HUDEP-2 (cell line): ENCODE measurements around the gene PPP1R9A.
"Not testable (repeated sequence)": the region's sequence is repeated elsewhere in the genome, so short reads cannot be mapped to it uniquely, and the experiment has no call there.

Experiments used
- DNase-seq, 76 experiments: peaks; one replicate each; lab custom pipeline; 2025; ENCODE audit not compliant: unreplicated experiment in 76 of 76; lab: John Stamatoyannopoulos, UW

The PPP1R9A gene

DNA sequence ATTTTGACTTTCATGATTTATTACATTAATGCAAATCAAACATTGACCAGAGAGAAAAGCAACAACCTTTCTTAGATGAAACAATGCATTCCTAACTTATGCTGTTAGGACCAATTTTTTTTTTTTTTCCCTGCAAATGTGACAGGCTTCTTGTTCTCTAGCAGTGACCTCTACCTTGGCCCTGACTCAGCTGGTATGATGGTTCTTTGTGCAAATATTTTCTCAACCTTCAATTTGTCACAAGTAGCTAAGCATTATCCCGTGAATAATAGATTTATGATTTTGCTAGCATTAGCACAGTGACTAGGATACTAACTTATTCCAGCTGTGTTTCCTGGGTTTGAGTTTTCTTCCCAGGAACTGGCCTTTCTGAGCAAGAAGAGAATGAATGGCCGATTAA is 64.9 kb downstream of the PPP1R9A start:
- DNase-seq = no peak

DNA sequence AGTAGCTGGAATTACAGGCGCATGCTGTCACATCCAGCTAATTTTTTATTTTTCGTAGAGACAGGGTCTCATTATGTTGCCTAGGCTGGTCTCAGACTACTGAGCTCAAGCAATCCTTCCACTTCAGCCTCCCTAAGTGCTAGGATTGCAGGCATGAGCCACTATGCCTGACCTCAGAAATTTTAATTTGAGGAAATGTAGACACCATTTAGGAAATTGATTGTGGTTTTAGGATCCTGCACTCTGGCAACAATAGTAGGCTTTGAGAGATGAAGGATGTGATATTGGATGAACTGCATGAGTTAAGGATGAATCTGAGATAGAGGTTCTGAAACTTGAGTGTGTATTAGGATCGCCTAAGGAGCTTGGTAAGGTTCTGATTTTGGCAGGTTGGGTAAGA is 66.5 kb downstream of the PPP1R9A start:
- DNase-seq = no peak

DNA sequence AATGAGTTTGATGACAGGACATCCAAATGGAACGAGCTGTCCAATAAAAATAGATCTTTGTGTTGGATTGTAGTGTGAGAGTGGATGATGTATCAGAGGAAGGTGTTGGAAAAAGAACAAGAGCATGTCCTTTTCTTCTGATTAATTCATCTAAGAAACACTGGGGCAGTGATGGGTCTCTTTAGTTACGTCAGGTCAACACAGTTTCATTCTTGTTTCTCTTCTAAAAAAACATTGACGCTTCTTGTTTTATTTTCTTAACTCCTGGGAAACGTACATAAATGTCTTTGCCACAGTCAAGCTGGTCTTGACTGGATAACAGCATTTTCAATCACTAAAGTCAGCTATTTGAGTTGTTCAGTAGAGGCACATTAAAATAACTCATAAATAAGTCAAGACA is 67.0 kb downstream of the PPP1R9A start:
- DNase-seq = no peak

DNA sequence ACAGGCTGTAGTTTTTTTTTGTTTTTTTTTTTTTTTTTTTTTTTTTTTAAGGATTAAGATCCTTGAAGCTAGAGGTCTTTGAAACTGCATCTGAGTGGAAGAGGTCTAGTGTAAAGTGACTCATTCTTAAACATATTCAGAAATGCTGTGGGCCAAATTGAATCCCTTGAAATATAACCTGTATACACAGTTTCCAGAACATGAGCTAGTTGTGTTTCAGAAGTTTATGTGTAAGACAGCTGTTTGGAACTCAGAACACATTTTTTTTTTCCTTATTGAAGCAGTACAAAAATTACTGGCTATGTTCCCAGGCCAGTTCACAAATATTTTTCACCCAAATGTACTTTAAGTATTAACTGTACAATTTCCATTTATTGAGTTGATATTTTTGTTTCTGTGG is 67.9 kb downstream of the PPP1R9A start:
- no peak for DNase-seq

DNA sequence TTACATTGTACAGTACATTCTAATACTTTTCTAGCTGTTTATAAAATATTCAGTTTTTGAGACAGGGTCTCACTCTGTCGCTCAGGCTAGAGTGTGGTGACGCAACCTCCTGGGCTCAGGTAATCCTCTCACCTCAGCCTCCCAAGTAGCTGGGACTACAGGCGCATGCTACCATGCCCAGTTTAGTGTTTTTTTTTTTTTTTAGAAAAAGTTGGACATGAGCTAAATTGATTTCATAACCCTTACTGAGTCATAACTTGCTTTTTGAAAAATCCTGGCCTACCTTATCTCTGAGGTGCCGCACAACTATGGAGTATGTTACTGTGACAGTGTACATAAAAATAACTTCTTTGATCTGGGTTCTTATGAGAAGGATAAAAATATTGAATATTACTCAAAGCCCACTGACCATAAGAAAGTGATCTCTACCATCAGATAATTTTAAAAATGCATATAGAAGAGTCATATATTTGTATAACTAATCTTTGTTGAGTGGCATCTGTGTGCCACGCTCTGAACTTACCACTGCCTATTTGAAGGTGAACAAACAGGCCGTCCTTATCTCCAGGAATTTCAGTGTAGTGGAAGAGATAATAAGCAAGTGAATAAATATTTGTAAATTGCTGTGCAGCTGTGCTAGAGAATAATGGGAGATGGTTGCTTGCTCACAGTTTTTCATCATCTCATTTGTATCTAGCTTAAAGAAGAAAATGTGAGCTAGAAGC is 73.2 kb downstream of the PPP1R9A start:
- no peak for DNase-seq

DNA sequence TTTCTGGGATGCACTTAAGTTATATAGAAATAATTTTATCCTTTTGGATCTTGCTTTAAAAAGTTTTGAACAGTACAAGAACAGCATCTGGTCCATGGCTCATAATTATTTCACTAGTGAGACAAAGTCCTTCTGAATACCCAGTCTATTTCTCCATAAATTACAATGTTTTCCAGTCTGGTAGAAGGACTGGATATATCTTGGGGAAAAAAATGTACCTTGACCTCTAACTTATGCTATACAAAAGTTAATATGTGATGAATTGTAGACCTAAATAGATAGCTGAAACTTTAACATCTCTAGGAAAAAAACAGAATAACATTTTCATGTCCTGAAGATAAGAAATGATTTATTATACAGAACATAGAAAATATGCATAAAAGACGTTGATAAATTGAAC is 88.5 kb downstream of the PPP1R9A start:
- no peak for DNase-seq

DNA sequence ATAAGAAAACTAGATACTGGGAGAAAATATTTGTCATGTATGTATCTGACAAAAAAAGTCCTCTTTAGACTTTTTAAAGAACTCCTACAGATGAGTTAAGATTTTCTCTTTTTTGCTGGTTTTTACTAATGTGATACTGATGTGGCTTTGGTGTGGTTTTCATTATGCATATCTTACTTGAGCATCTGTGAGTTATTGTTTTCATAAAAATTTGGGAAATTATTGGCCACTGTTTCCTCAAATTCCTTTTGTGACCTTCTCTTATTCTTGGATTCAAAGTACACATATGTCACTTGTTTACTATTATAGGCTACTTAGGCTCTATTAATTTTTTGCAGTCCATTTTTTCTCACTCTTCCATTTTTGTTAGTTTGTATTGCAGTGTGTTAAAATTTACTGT is 89.0 kb downstream of the PPP1R9A start:
- no peak for DNase-seq

DNA sequence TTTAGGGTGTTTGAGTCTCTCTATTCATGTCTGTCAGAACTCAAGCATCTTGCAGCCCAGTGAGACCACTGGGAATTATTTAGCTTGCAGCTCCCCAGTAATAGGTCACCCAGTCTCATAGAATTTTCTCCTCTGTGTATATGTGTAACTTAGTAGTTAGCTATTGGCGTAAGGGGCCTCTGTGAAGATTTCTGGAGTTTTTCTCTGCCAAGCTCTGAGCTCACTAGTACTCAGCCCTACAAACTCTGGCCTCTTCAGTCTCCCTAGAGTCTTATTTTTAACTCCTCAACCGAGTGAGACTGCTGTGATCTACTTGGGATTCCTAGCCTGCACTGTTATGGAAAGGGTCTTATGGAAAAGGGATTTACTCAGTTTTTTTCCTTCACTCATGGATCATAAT is 90.2 kb downstream of the PPP1R9A start:
- no peak for DNase-seq

DNA sequence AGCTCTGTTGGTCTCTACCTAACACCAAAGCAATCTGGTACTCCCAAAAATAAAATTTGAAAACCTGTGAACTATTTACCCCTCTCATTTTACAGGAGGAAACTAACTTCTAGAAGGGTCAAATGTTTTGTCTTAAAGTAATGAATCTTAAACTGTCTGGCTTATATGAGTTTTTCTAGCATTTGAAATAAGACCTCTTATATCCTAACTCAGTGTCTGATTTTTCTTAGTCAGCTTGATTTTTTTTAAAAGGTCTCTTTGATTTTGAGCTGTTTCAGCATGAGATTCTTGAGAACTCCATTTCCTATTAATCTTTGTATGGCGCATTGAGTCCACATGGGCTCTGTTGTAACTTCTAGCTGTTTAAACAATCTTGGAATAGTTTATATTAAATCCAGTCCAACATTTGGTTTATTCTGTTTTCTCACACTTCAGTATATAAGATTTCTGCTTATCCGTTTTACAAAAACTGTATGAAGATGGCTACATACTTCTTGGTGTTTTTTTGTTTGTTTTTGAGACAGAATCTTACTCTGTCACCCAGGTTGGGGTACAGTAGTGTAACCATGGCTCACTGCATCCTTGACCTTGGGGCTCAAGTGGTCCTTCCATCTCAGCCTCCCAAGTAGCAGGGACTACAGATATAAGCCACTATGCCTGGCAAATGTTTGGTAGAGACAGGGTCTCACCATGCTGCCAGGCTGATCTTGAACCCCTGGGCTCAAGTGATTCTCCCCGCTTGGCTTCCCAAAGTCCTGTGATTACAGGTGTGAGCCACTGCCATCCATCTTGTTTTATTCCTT is 91.1 kb downstream of the PPP1R9A start:
- no peak for DNase-seq

DNA sequence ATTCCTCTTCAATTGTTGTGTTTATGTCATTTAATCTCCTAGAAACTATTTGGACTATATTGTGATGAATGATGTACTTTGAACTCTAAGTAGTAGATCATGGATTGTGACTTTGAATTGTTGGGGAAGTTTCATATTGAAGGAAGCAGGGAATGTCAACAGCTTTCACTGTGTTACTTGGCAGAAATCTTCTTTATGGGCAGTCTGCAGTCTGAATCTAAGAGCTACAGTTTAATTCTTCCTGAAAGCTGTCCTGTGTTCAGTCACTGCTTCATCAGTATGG is 91.6 kb downstream of the PPP1R9A start:
- DNase-seq = no peak

DNA sequence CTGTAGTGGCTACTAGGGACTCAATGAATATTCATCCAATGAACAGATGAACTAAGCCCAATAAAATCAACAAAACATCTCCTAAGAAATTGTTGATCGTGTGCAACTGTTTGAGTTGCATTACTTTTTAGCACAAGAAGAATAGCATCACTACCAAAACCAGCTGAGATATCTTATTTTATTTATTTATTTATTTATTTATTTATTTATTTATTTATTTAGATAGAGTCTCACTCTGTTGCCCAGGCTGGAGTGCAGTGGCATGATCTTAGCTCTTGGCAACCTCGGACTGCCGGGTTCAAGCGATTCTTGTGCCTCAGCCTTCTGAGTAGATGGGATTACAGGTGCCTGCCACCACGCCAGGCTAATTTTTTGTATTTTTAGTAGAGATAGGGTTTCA is 92.2 kb downstream of the PPP1R9A start:
- not testable (repeated sequence) for DNase-seq

DNA sequence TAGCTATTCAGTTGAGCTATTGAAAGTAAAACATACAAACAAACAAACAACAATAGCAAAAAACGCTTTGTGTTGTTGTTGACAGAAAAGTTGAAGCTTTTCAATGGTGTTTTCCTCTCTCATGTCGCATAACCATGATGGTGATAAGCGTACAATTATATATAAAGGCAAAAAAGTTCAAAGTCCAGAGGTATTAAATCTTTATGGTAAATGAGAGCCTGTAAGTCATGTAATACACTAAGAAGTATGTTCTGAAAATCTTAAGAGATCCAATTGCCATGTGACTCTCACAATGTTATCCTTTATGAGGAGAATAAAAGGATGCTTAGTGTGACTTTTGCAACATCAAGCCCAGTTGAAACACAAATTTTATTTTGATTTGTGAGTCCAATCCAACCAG is 93.9 kb downstream of the PPP1R9A start:
- DNase-seq = no peak

DNA sequence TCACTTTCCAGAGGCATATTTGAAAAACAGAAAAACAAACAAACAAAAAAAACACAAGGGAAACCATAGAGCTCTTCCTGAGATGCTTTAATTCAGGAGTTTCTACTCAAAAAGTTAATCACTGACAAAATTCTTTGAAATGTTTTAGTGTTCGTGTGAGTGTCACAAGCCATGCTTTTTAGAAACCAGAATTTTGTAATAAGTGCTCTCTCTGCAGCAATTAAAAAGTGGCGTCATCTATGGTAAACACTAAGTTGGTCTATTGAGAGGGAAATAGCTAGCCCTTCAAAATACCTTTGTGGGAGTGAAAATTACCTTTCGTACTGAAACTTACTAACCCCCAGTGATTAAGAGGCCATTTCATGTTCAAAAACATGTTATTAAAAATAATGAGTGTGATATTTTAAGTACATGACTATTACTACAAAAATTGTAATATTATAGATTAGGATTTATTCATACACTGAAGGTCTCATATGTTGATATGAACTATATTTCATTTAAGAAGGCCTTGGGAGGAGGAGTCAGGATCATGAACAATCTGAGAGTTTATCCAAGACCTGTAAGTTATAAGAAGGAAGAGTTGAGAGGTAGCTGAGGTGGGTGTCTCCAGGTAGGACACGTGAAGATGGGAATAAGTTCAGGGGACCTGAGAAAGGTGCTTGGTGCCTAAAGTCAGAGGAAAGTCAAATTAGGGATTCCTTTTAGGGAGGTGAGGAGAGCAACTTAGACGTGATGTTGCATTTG is 94.6 kb downstream of the PPP1R9A start:
- DNase-seq = no peak

DNA sequence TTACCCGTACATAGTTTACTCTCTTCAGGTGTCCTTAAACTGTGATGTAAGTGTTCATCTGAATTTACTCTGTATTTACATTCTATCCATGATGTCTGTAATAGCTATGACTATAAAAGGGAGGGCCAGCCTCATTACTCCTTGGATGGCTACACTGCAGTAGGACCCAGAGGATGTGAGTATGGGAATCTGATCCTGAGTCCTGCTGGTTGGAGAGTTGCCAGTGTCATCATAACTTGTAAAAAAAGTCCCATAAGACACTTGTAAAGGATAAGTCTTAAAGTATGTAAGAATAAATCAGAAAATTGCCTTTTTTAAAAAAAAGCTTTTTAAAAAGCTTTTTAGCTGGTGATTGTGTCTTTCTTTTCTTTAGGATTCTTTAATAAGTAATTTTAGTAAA is 95.4 kb downstream of the PPP1R9A start:
- DNase-seq = no peak

DNA sequence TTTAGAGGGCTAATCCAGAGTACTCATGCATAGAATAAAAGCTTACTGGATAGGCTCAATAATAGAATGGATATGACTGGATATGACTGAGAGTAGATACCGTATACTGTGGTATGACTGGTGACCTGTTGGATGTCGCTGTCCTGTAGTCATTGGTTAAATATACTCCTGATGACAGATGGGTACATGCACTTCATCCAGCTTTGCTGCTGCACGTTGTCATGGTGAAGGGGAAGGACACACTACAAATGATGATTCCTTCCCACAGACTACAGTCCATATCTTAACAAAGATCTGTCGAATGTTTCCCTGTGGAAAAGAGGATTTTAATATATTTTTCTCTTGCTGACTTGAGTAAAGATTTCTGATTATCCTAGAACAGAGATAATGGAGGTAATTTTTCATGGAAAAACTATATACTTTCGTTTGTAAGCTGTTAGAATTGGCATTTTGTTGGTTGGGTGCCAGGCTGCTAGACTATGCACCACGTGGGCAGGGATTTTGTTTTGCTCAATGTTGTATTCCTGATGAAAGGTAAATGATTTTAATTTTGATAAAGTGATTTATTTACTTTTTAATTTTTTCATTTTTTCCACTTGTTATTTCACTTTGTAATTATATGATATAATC is 97.3 kb downstream of the PPP1R9A start:
- DNase-seq = no peak

DNA sequence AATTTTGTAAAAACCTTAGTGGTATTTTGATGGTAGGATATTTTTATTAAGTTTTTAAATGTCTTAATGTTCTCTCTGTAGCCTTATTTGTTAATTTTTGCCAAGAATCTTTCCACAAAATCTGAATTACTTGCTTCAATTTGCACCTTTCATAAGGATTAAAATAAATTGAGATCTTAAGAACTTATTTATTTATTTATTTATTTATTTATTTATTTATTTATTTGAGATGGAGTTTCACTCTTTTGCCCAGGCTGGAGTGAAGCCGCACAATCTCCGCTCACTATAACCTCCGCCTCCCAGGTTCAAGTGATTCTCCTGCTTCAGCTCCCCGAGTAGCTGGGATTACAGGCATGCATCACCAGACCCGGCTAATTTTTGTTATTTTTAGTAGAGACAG is 98.6 kb downstream of the PPP1R9A start:
- DNase-seq = no peak

DNA sequence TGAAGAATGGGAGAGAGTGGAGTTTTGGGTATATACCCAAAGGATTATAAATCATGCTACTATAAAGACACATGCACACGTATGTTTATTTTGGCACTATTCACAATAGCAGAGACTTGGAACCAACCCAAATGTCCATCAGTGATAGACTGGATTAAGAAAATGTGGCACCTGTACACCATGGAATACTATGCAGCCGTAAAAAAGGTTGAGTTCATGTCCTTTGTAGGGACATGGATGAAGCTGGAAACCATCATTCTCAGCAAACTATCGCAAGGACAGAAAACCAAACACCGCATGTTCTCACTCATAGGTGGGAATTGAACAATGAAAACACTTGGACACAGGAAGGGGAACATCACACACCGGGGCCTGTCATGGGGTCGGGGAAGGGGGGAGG is 101.4 kb downstream of the PPP1R9A start:
- DNase-seq = not testable (repeated sequence)

DNA sequence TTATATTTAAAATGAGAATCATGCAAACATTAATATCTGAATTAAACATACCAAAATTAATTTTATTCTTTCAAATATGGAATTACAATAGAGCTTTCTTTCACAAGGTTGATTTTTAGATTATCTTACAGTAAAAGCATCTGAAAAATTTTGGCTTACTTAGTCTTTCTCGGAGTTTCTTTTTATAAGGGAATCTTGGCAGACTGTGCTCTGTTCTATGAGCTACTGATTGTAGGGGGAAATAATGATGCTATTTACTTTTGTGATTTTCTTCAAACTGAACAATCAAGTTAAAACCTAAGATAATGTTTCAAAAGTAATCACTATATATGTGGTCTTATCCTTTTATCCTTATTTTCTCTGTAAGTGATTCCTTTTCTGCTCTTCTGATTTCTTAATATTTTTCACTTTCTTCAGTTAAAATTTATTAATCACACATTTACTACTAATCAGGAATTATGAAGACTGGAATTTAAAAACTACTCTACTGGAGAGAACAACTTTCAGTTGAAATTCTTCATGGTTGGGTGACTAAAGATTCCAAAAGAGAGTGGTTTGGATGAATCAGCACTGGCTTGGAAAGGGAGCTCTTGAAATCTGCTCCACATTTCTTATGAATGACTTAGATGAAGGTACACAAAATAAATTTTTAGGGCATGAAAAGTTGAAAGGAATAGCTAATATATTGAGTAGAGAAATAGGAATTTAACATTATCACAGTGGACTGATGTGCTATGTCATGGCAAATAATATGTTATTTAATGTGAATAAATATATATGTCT is 103.9 kb downstream of the PPP1R9A start:
- no peak for DNase-seq

DNA sequence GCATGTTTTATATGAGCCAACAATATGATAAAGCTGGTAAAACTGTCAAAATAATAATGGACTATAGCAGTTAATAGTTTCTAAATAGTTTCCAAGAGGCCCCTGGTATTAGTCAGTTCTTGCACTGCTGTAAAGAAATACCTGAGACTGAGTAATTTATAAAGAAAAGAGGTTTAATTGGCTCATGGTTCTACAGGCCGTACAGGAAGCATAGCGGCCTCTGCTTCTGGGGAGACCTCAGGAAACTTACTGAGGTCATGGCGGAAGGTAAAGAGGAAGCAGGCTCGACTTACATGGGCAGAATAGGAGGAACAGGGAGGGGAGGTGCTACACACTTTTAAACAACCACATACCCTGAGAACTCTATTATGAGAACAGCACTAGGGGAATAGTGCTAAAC is 104.6 kb downstream of the PPP1R9A start:
- no peak for DNase-seq

DNA sequence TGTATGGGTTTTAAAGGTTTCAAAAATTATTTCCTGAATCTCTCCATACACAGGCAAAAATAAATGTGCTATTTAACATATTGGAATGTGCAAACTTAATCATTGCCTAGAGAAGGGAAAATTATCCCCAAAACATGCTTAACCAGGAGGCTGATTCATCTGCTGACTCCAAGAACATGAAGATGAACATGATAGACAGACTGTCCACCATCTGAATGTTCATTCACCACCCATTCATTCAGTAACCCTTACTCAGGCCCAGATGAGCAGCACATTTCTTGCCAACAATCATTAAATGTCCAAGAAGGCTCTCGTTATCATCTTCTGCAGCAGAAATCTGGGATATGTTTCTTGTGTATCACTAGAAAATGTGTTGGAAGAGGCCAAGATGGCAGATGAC is 110.6 kb downstream of the PPP1R9A start:
- DNase-seq = no peak

DNA sequence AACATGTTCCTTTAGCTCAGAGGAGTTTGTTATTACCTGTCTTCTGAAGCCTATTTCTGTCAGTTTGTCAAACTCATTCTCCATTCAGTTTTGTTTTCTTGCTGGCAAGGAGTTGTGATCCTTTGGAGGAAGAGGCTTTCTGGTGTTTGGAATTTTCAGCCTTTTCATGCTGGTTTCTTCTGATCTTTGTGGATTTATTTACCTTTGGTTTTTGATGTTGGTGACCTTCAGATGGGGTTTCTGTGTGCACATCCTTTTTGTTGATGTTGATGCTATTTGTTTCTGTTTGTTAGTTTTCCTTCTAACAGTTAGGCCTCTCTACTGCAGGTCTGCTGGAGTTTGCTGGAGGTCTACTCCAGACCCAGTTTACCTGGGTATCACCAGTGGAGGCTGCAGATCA is 118.6 kb downstream of the PPP1R9A start:
- DNase-seq = no peak
